ENCODE data around the gene HBQ1. TPM values are rescaled to one million over a fixed set of nuclear protein-coding genes. Genes with fewer than 3 reads are reported as not detected.

Gene HBQ1
- not detected for total RNA-seq
- not detected for polyA plus RNA-seq

GRCh38 chr16:180101-180675 lies at the start of gene HBQ1:
TSS of gene HBQ1 (plus strand) at chr16:180459. CDS start at chr16:180487, 28 bp downstream.
- peaks cover 28% of the 10 kb centered on the region for H3K27me3 ChIP-seq (ENCODE audit: insufficient read depth, low read length)
- Mint-ChIP-seq H3K9me3 (no peaks in the 10 kb centered on the region), H3K27ac (no peak within 1 kb of the TSS), H3K4me1 (peaks cover 3 to 21% (median 11%) of the 10 kb centered on the region in 4 donors), H3K27me3 (peaks cover 17 to 23% of the 10 kb centered on the region in 2 donors), H3K36me3 (no peaks in the 10 kb centered on the region), H3K4me3 (peak within 1 kb of the TSS in 7 of 8 donors; percentile 31 to 77 (median 52))
- DNase-seq = no peak
- H3K27ac ChIP-seq (ENCODE audit: low read depth, low read length) = no peak within 1 kb of the TSS
- peaks cover 21% of the 10 kb centered on the region for H3K4me1 ChIP-seq (ENCODE audit: insufficient read depth, low read length)
- H3K4me3 ChIP-seq (ENCODE audit: low read length in 2 of 2) = peak within 1 kb of the TSS in 1 of 2 donors; percentile 41
- intact Hi-C loops (cut with micrococcal nuclease) = loop anchor here (2.0 kb wide), 2 partner anchors 41 to 183 kb away; partner anchors contain the start of gene NPRL3
- no peaks in the 10 kb centered on the region for H3K36me3 ChIP-seq (ENCODE audit: insufficient read depth, low read length)
- ChIA-PET POLR2A (ENCODE audit: partially characterized antibody) (interaction anchor here (0.6 to 1.0 kb wide), 2 partner anchors 48 to 115 kb away, joined by 3 read pairs; no protein-coding TSS in a partner anchor), CTCF (ENCODE audit: partially characterized antibody) (interaction anchor here (1.4 to 3.5 kb wide), 2 partner anchors 63 to 73 kb away, joined by 7 to 23 read pairs; no protein-coding TSS in a partner anchor)
- no peaks in the 10 kb centered on the region for H3K9me3 ChIP-seq (ENCODE audit: control insufficient read depth in 1 of 2, low read length in 2 of 2)

GRCh38 chr16:130533-131173 lies 49.6 kb upstream of the HBQ1 start:
- Histone ChIP-seq H3K9me3 (ENCODE audit: control insufficient read depth in 1 of 2, low read length in 2 of 2) (no peaks in the 10 kb centered on the region), H3K27me3 (ENCODE audit: insufficient read depth, low read length) (no peaks in the 10 kb centered on the region), H3K4me3 (ENCODE audit: low read length in 2 of 2) (no peak overlapping the region), H3K27ac (ENCODE audit: low read depth, low read length) (no peak overlapping the region), H3K36me3 (ENCODE audit: insufficient read depth, low read length) (peaks cover 5% of the 10 kb centered on the region), H3K4me1 (ENCODE audit: insufficient read depth, low read length) (no peaks in the 10 kb centered on the region)
- no peak for DNase-seq
- H3K4me3 Mint-ChIP-seq = no peak overlapping the region
- no peaks in the 10 kb centered on the region for H3K27me3 Mint-ChIP-seq
- intact Hi-C loops (cut with micrococcal nuclease) = no loop called here
- peak overlapping the region in 1 of 7 donors; percentile 22 for H3K27ac Mint-ChIP-seq
- CTCF ChIA-PET (ENCODE audit: partially characterized antibody) = interaction anchor here (0.7 to 1.1 kb wide), 2 partner anchors 103 to 460 kb away, joined by 3 read pairs; no protein-coding TSS in a partner anchor
- peaks cover 0 to 6% of the 10 kb centered on the region in 2 donors for H3K36me3 Mint-ChIP-seq
- H3K4me1 Mint-ChIP-seq = peaks cover 16 to 25% (median 21%) of the 10 kb centered on the region in 4 donors
- no peaks in the 10 kb centered on the region for H3K9me3 Mint-ChIP-seq
- POLR2A ChIA-PET (ENCODE audit: partially characterized antibody) = no interaction called here

- Histone ChIP-seq H3K36me3 (ENCODE audit: insufficient read depth, low read length) (peaks cover 5% of the 10 kb centered on the region), H3K4me3 (ENCODE audit: low read length in 2 of 2) (no peak overlapping the region), H3K9me3 (ENCODE audit: control insufficient read depth in 1 of 2, low read length in 2 of 2) (no peaks in the 10 kb centered on the region), H3K27me3 (ENCODE audit: insufficient read depth, low read length) (no peaks in the 10 kb centered on the region), H3K4me1 (ENCODE audit: insufficient read depth, low read length) (peaks cover 6% of the 10 kb centered on the region), H3K27ac (ENCODE audit: low read depth, low read length) (no peak overlapping the region)
- ChIA-PET POLR2A (ENCODE audit: partially characterized antibody) (no interaction called here), CTCF (ENCODE audit: partially characterized antibody) (interaction anchor here (1.1 to 1.2 kb wide), 3 partner anchors 15 to 102 kb away, joined by 3 to 5 read pairs (median 5); no protein-coding TSS in a partner anchor)
- H3K27me3 Mint-ChIP-seq = no peaks in the 10 kb centered on the region
- H3K27ac Mint-ChIP-seq = peak overlapping the region in 3 of 7 donors; percentile 5 to 70 (median 37)
- DNase-seq = no peak
- no peaks in the 10 kb centered on the region for H3K9me3 Mint-ChIP-seq
- peaks cover 20 to 29% (median 26%) of the 10 kb centered on the region in 4 donors for H3K4me1 Mint-ChIP-seq
- no peak overlapping the region for H3K4me3 Mint-ChIP-seq
- intact Hi-C loops (cut with micrococcal nuclease) = no loop called here
- H3K36me3 Mint-ChIP-seq = peaks cover 0 to 3% of the 10 kb centered on the region in 2 donors
Measured at GRCh38 chr16:132120-132519, 48.1 kb upstream of the HBQ1 start.

- Histone ChIP-seq H3K9me3 (ENCODE audit: control insufficient read depth in 1 of 2, low read length in 2 of 2) (no peaks in the 10 kb centered on the region), H3K27me3 (ENCODE audit: insufficient read depth, low read length) (no peaks in the 10 kb centered on the region), H3K36me3 (ENCODE audit: insufficient read depth, low read length) (peaks cover 5% of the 10 kb centered on the region), H3K4me3 (ENCODE audit: low read length in 2 of 2) (no peak overlapping the region), H3K4me1 (ENCODE audit: insufficient read depth, low read length) (peaks cover 14% of the 10 kb centered on the region), H3K27ac (ENCODE audit: low read depth, low read length) (no peak overlapping the region)
- H3K27ac Mint-ChIP-seq = peak overlapping the region in 1 of 7 donors; percentile 25
- intact Hi-C loops (cut with micrococcal nuclease) = no loop called here
- peaks cover 22 to 32% (median 32%) of the 10 kb centered on the region in 4 donors for H3K4me1 Mint-ChIP-seq
- no peak overlapping the region for H3K4me3 Mint-ChIP-seq
- ChIA-PET CTCF (ENCODE audit: partially characterized antibody) (interaction anchor here (1.0 to 1.2 kb wide), 3 partner anchors 17 to 228 kb away, joined by 3 to 4 read pairs (median 3); no protein-coding TSS in a partner anchor), POLR2A (ENCODE audit: partially characterized antibody) (no interaction called here)
- H3K9me3 Mint-ChIP-seq = peaks cover 0 to 3% (median 0%) of the 10 kb centered on the region in 8 donors
- no peaks in the 10 kb centered on the region for H3K27me3 Mint-ChIP-seq
- DNase-seq = no peak
- H3K36me3 Mint-ChIP-seq = peaks cover 0 to 5% of the 10 kb centered on the region in 2 donors
Measured at GRCh38 chr16:133716-134115, 46.5 kb upstream of the HBQ1 start.

GRCh38 chr16:138049-138417 lies 42.2 kb upstream of the HBQ1 start:
- peak overlapping the region in 1 of 2 donors; percentile 47 for H3K4me3 ChIP-seq (ENCODE audit: low read length in 2 of 2)
- no peaks in the 10 kb centered on the region for H3K9me3 ChIP-seq (ENCODE audit: control insufficient read depth in 1 of 2, low read length in 2 of 2)
- CTCF ChIA-PET (ENCODE audit: partially characterized antibody) = interaction anchor here (0.7 to 1.5 kb wide), 3 partner anchors 31 to 500 kb away, joined by 3 to 4 read pairs (median 3); no protein-coding TSS in a partner anchor
- Mint-ChIP-seq H3K27ac (peak overlapping the region; percentile 31 to 82 (median 74)), H3K4me3 (peak overlapping the region; percentile 77 to 87 (median 83)), H3K4me1 (peaks cover 14 to 30% (median 21%) of the 10 kb centered on the region in 4 donors), H3K27me3 (no peaks in the 10 kb centered on the region), H3K9me3 (peaks cover 0 to 4% (median 0%) of the 10 kb centered on the region in 8 donors), H3K36me3 (peaks cover 0 to 3% of the 10 kb centered on the region in 2 donors)
- DNase-seq = peak; percentile 15 to 46 (median 27)
- H3K4me1 ChIP-seq (ENCODE audit: insufficient read depth, low read length) = peaks cover 14% of the 10 kb centered on the region
- H3K36me3 ChIP-seq (ENCODE audit: insufficient read depth, low read length) = no peaks in the 10 kb centered on the region
- POLR2A ChIA-PET (ENCODE audit: partially characterized antibody) = no interaction called here
- peak overlapping the region; percentile 47 for H3K27ac ChIP-seq (ENCODE audit: low read depth, low read length)
- no peaks in the 10 kb centered on the region for H3K27me3 ChIP-seq (ENCODE audit: insufficient read depth, low read length)
- intact Hi-C loops (cut with micrococcal nuclease) = loop anchor here (2.0 to 5.0 kb wide), 2 partner anchors 43 to 94 kb away; partner anchors contain the start of genes FAM234A and HBQ1

GRCh38 chr16:140175-140857 lies 39.9 kb upstream of the HBQ1 start:
- Histone ChIP-seq H3K36me3 (ENCODE audit: insufficient read depth, low read length) (no peaks in the 10 kb centered on the region), H3K4me3 (ENCODE audit: low read length in 2 of 2) (no peak overlapping the region), H3K27me3 (ENCODE audit: insufficient read depth, low read length) (no peaks in the 10 kb centered on the region), H3K4me1 (ENCODE audit: insufficient read depth, low read length) (peaks cover 14% of the 10 kb centered on the region), H3K27ac (ENCODE audit: low read depth, low read length) (no peak overlapping the region), H3K9me3 (ENCODE audit: control insufficient read depth in 1 of 2, low read length in 2 of 2) (no peaks in the 10 kb centered on the region)
- ChIA-PET CTCF (ENCODE audit: partially characterized antibody) (no interaction called here), POLR2A (ENCODE audit: partially characterized antibody) (no interaction called here)
- DNase-seq = no peak
- Mint-ChIP-seq H3K4me3 (peak overlapping the region in 7 of 8 donors; percentile 23 to 61 (median 45)), H3K27me3 (peaks cover 4% of the 10 kb centered on the region in 2 donors), H3K4me1 (peaks cover 5 to 19% (median 9%) of the 10 kb centered on the region in 4 donors), H3K9me3 (peaks cover 0 to 4% (median 0%) of the 10 kb centered on the region in 8 donors), H3K27ac (peak overlapping the region in 5 of 7 donors; percentile 0 to 78 (median 48)), H3K36me3 (peaks cover 0 to 3% of the 10 kb centered on the region in 2 donors)
- intact Hi-C loops (cut with micrococcal nuclease) = no loop called here
